Measurements from ENCODE around the gene BRMS1L. TPM values are rescaled to one million over a fixed set of nuclear protein-coding genes. Genes with fewer than 3 reads are reported as not detected.

Gene BRMS1L
- total RNA-seq, 2 donors from 2014 or later: 9.0 to 9.4 TPM

GRCh38 chr14:35879151-35879648, 53.1 kb downstream of the BRMS1L start:
- H3K9me3 Mint-ChIP-seq: no peaks in the 10 kb centered on the region
- no peak for TF ChIP-seq CTCF (conservative IDR thresholded peaks at IDR 0.05)
- no peak overlapping the region for H3K27ac Mint-ChIP-seq
- 88% methylated on average over 2 of the region's 2 CpGs; no CpG with 5 or more reads in 1 of the 2 experiments for WGBS, 2 experiments (ENCODE audit: insufficient coverage in 1 of 2, insufficient read length in 1 of 2)
- no peak overlapping the region for H3K27ac ChIP-seq (ENCODE audit: low read depth, low read length)
- no peaks in the 10 kb centered on the region for H3K36me3 Mint-ChIP-seq (ENCODE audit: low read depth)
- H3K27me3 Mint-ChIP-seq (ENCODE audit: insufficient read depth): no peaks in the 10 kb centered on the region
- H3K9me3 ChIP-seq (ENCODE audit: control insufficient read depth, low read length): no peaks in the 10 kb centered on the region
- DNase-seq: no peak
- no peak overlapping the region for H3K9ac ChIP-seq (ENCODE audit: extremely low read depth, low read length, poor library complexity, severe bottlenecking)
- no peaks in the 10 kb centered on the region for H3K4me1 ChIP-seq (ENCODE audit: control insufficient read depth, insufficient read depth, low read length)
- no peaks in the 10 kb centered on the region for H3K4me1 Mint-ChIP-seq
- no peak overlapping the region for H3K4me3 ChIP-seq (ENCODE audit: low read length)
- no peaks in the 10 kb centered on the region for H3K36me3 ChIP-seq (ENCODE audit: control insufficient read depth, insufficient read depth, low read length)
- H3K27me3 ChIP-seq (ENCODE audit: control insufficient read depth, insufficient read depth, low read length, poor library complexity, severe bottlenecking): no peaks in the 10 kb centered on the region
- no peak overlapping the region for H3K4me3 Mint-ChIP-seq

GRCh38 chr14:35879654-35880249, 53.6 kb downstream of the BRMS1L start:
- Histone ChIP-seq H3K27me3 (ENCODE audit: control insufficient read depth, insufficient read depth, low read length, poor library complexity, severe bottlenecking) (no peaks in the 10 kb centered on the region), H3K4me1 (ENCODE audit: control insufficient read depth, insufficient read depth, low read length) (no peaks in the 10 kb centered on the region), H3K9me3 (ENCODE audit: control insufficient read depth, low read length) (no peaks in the 10 kb centered on the region), H3K27ac (ENCODE audit: low read depth, low read length) (no peak overlapping the region), H3K9ac (ENCODE audit: extremely low read depth, low read length, poor library complexity, severe bottlenecking) (no peak overlapping the region), H3K4me3 (ENCODE audit: low read length) (no peak overlapping the region), H3K36me3 (ENCODE audit: control insufficient read depth, insufficient read depth, low read length) (no peaks in the 10 kb centered on the region)
- Mint-ChIP-seq H3K36me3 (ENCODE audit: low read depth) (no peaks in the 10 kb centered on the region), H3K9me3 (no peaks in the 10 kb centered on the region), H3K4me3 (no peak overlapping the region), H3K4me1 (no peaks in the 10 kb centered on the region), H3K27me3 (ENCODE audit: insufficient read depth) (no peaks in the 10 kb centered on the region), H3K27ac (no peak overlapping the region)
- no peak for DNase-seq
- 83% methylated on average over 1 of the region's 1 CpG; no CpG with 5 or more reads in 1 of the 2 experiments for WGBS, 2 experiments (ENCODE audit: insufficient coverage in 1 of 2, insufficient read length in 1 of 2)
- TF ChIP-seq CTCF (conservative IDR thresholded peaks at IDR 0.05): peak; percentile 76

GRCh38 chr14:35881280-35881679, 55.1 kb downstream of the BRMS1L start:
- 90% methylated on average over 2 of the region's 2 CpGs; no CpG with 5 or more reads in 1 of the 2 experiments for WGBS, 2 experiments (ENCODE audit: insufficient coverage in 1 of 2, insufficient read length in 1 of 2)
- Mint-ChIP-seq H3K36me3 (ENCODE audit: low read depth) (no peaks in the 10 kb centered on the region), H3K9me3 (no peaks in the 10 kb centered on the region), H3K27ac (no peak overlapping the region), H3K4me3 (no peak overlapping the region), H3K4me1 (no peaks in the 10 kb centered on the region), H3K27me3 (ENCODE audit: insufficient read depth) (no peaks in the 10 kb centered on the region)
- no peak overlapping the region for H3K27ac ChIP-seq (ENCODE audit: low read depth, low read length)
- H3K27me3 ChIP-seq (ENCODE audit: control insufficient read depth, insufficient read depth, low read length, poor library complexity, severe bottlenecking): no peaks in the 10 kb centered on the region
- no peaks in the 10 kb centered on the region for H3K9me3 ChIP-seq (ENCODE audit: control insufficient read depth, low read length)
- H3K36me3 ChIP-seq (ENCODE audit: control insufficient read depth, insufficient read depth, low read length): no peaks in the 10 kb centered on the region
- no peak for DNase-seq
- no peaks in the 10 kb centered on the region for H3K4me1 ChIP-seq (ENCODE audit: control insufficient read depth, insufficient read depth, low read length)
- no peak for TF ChIP-seq CTCF (conservative IDR thresholded peaks at IDR 0.05)
- H3K9ac ChIP-seq (ENCODE audit: extremely low read depth, low read length, poor library complexity, severe bottlenecking): no peak overlapping the region
- no peak overlapping the region for H3K4me3 ChIP-seq (ENCODE audit: low read length)
